GM04504 (cell line): ENCODE results near the gene CREB3L2.
"Not testable (repeated sequence)": the region's sequence is repeated elsewhere in the genome, so short reads cannot be mapped to it uniquely, and the experiment has no call there.

Source experiments
- DNase-seq: peaks from one replicate; pipeline ENCODE4 v3.0.0-alpha.2; 2012; ENCODE audit warnings: low read depth

The CREB3L2 gene

GRCh38 chr7:137968890-137969289 is 33.0 kb downstream of the CREB3L2 start:
- DNase-seq = no peak

- not testable (repeated sequence) for DNase-seq
Measured at GRCh38 chr7:137968339-137968738, 33.5 kb downstream of the CREB3L2 start.

DNA sequence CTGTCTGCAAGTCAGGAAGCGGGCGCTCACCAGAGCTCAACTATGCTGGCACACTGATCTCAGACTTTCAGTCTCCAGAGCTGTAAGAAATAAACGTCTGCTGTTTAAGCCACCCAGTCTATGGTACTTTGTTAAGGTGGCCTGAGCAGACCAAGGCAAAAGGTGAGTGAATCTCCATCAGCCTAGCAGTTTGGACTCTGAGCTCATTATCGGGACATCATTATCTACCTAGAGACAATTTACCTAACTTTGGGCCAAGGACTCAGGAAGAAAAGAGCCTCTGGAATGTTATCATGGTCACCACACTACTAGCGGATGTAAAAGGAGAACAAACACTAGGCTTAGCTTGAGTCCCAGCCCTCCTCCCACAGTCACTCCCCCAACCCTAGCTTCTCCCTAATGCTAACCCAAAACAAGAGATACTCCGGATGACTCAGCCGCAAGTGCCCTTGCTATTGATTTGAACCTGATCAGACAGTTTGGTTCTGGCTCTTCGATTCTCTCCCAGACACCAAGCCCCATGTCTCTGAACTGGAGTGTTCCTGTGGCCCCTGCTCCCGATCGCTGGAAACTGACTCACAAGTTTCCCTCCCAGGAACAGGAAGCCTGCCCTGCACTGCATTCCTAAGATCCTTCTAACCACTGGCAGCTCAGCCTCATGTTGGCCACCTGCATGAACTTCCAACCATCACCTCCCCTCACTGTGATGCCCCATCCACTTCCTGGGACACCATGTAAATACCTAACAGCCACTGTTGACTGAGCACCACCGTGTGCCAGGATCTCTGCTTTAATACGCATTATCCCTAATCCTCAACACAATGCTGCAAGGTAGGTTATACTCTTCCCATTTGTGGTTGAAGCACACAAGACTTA is 34.5 kb downstream of the CREB3L2 start:
- no peak for DNase-seq

GRCh38 chr7:137966641-137967142 is 35.2 kb downstream of the CREB3L2 start:
- DNase-seq = no peak

DNA sequence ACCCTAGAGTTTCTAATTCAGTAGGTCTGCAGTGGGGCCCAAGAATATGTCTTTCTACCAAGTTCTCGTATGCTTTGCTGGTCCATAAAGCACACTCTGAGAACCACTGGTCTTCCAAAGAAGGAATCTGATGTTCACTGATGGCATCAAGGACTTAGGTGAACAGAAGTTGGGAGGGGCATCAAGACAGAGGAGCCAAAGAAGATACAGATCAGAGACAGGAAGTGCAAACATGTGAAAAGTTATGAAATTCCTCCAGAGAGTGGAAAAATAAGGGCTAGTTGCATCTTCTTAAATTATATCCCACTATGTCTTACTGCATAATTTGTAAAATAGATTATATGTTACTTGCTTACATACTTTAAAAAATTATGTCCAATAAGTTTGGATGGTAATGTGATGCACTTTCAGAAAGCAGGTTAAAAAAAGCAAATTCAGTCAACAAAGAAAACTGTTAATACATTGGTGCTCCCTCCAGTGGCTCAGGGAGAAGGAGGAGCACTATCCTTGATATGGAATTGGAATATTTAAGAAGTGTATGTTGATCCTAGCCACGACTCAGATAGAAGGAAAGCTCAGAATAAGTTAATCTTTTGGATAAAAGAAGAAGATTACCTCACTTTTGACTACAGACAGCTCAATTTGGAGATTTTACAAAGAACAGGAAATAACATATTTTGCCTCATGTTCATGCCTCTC is 35.8 kb downstream of the CREB3L2 start:
- no peak for DNase-seq

DNA sequence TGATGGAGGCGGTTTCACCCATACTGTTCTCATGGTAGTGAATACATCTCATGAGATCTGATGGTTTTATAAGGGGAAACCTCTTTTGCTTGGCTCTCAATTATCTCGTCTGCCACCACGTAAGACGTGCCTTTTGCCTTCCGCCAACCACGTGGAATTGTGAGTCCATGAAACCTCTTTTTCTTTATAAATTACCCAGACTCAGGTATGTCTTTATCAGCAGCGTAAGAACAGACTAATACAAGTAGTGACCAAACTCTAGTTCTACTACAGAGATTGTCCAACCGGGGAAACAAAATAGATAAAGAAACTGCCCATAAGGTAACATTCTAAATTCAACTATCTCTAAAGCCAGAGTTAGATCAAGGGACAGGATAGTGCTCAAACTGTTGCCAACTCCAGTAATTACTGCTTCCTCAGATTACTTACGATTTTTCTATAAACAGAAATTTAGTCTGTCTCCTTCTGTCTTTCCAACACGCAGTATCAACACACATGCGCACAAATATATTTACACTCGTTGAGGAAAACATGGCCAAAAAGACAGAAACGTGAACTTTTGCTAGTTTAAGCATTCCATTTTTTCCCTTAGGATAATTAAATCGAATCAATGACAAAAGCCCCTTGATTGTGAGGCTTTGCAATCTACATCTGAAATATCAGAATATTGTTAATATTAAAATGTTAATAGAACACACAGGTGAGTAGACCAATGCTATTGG is 36.9 kb downstream of the CREB3L2 start:
- DNase-seq = no peak

DNA sequence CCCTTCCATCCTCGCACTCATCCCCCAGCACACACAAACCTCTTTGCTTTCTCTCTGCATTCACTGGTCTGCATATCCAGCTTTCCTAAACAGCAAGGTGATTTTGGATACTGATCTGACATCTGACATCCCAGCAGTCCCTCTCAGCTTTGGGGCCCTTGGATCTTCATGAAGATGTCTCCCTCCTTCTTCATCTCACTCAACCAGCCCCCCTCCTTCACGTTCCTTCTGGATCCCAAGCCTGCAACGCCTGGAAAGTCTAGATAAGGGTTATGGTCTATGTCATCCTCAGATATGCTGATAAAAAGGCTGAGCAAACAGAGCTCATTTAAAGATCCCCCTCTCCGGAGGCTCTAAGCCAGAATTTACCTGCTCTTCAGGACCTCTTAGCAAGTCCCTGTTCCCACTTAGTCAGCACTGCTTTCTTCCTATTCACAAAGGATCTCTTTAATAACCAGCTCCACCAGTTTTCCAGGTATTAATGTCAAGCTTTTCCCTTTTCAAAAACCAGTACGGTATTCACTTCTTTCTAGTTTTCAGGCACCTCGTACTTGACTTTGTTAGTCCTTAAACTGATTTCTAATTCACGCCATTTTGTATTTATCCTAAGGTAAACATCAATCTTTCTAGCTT is 38.9 kb downstream of the CREB3L2 start:
- no peak for DNase-seq

DNA sequence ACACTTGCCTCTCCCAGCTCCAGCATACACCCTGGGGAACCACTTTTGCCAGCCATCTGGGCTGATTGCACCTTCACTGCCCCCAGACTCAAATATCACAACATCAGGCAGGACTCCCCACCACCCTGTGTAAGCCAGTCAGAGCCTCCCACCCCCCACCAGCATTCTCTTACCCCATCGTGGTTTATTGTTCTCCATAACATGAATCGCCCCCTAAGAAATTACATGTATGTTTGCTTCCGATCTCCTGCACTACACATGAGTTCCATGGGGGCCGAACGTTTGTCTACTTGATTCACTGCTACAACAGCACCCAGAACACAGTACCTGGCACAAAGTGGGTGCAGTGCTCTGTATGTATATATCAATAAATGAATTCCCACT is 39.4 kb downstream of the CREB3L2 start:
- no peak for DNase-seq

DNA sequence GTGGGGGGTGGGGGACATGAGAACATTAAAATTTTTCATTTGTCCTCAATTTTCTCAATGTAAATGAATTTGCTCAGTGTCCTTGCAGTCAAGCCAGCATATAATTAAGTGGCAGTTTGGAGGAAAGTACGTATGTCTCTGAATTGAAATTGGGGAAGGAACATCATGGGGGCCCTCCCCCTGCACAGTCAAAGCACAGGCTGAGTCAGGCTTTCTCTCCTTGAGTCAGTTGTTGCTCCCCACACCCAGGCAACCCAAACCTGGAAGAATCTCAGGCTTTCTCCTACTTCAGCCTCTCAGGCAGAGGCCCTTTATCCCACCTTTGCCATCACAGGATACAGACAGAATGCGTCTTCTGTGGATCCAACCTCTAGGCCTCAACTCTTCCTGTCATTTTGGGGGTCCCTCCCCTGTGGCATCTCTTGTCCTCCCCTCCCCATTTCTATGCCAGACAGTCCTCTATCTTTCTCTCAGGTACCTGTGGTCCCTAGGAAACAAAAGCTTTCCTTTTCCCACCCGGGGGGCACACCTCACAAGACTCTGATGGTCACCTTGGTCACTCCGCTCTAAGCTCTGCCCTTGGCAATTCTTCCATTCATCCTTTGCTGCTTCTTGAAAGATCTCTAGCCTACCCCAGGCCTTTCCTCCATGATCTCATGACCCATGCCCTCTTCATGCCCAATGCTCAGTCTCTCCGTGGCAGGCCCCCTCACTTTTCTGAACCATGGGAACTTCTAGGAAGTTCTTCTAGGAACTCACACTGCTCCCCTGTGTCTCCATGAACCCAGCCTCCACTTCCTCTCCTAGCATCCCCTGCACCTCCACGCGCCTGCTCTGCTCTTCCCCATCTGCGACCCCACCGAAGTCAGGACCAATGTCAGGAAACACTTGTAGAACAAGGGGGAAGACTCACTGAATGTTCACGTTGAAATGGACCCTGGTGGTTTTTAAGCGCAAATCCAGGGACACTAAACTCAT is 40.4 kb downstream of the CREB3L2 start:
- DNase-seq = no peak

DNA sequence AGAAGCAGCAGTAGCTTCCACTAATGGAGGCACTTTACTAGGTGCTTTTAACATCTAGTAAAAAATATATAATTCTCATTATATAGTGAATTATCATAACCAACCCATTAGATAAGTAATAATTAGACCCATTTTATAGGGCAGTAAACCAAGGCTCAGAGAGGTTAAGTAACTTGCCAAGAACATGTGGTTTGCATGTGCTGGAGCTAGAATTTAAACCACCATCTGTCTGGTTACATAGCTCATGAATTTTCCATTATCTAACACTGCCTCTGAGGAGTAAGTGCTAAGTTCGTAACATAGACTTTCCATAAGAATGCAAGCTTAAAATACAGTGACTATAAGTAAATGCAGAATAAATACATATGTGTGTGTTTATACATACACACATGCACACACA is 41.9 kb downstream of the CREB3L2 start:
- no peak for DNase-seq

DNA sequence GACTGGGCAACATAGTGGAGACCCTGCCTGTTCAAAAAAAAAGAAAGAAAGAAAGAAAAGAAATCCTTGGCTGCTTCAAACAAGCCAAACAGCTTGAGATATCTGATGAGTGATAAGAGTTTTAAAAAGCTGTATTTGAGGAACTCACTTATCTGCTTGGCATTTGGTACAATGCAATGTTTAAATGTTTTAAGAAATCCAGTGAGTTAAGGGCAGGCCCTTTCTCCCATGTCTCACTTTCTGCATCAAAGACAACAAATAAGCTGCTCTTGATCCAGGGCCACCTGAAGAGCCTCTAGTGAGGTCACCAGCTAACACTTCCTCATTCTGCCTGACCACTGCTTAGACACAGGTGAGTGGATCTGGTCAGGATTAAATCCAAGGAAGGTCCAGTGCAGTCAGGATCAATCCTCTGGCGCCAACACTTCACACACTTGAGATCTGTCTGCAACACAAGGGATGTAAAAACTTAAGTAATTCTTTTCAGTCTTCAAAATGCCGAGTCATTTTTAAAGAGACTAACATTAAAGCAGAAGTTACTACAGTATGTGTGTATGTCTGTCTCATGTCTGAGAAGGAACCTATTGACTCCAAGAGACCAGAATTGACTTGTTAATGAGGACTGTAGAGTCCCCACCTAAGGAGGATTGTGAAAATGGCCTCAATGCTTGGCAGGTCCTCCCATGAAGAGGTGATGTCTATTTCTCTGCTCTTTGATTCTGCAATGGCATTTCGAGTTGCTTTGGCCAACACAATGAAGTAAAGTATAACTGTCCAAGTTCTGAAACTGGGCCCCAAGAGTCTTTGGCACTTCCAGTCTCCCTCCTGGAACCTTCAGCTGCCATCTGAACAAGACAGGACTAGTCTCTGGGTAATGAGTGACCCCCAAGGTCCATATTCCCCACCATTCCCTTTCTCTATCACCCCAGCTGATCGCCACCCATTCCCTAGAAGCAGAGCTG is 43.1 kb downstream of the CREB3L2 start:
- no peak for DNase-seq

DNA sequence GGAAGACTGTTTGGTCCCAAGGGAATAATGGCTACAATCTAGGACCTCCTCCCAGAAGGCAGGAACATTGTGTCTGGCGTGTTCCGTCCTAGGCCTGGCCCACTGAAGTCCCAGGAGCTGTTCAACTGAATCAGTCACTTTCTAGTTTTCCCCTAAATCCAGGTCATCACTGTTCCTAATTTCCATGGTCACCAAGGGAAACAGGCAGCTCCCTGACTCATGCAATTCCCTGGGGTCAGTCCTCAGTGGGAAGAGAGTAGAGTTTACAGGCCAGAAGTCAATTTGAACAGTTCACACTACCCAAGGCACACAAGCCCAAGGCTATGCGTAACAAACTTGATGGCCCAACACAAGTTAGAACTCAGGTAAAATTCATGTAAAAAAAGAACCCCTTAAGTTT is 44.0 kb downstream of the CREB3L2 start:
- no peak for DNase-seq

DNA sequence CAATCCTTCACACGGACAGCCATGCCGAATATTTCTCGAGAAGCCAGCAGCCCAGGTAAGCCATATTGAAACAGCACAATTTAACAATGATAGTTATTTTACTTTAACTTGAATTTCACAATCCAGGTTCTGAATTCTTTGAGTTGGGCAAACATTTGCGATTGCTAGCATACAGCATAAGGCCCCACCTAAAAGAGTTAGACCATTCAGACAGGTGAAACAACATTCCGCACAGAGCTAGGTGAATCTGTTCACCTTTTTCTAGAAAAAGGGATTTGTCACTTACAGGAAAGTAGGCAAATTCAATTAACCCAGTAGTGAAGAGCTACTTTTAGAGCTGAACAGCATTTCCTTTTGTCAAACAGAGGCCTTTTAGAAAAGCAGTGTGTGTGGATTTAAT is 45.3 kb downstream of the CREB3L2 start:
- DNase-seq = no peak

- no peak for DNase-seq
Measured at GRCh38 chr7:137956183-137956582, 45.7 kb downstream of the CREB3L2 start.

DNA sequence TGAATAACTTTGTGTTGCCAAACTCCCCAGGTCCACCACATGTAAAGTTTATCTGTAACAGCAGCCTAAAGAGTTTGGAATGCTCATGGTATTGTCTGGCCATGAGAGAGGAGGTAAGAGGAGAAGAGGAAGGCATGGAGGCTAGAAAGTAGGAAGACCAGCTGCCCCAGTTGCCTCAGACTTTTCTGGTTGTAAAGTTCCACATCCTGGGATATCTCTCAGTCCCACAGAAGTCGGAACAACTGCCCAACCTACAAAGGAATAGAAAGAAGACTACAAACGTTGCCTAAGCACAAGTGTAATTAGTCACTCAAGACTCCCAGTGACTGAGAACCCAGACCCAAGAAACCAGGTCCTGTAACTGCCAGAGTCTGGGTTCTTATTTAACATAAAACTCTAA is 47.3 kb downstream of the CREB3L2 start:
- no peak for DNase-seq

DNA sequence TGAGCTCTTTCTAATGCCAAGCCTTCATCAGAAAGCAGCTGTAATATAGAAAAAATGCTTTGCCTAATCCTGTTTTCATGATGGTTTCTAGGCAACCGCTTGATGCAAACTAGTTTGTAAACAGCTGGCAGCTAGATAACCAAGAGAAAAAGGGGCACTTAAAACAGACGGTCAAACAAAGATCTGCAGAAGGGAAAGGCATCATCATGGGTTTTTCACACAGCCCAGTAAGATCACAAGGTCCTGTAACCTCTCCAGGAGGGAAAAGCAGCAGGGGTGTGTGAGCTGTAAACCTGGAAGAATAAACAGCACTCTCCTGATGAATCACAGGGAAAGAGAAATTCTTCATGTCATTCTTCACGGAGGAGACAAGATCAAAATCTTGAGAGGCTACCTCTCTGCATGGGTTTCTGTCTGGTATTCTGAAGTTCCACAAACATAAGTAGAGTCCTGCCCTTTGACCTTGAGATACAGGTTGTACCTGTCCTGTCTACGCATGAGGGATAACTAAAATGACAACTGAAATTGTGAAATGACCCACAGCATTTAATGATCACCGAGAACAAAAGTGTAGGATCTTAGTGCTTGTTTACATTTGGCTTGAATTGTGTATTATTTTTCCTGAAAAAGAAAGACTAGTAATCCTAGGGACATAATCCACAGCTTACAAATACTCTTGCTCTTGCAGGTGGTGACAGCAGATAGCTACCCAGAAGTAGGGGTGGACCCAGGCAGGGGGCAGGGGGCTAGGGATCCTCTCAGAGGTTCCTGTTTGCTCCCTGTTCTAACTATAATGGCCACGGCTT is 48.0 kb downstream of the CREB3L2 start:
- peak; percentile 61 for DNase-seq

GRCh38 chr7:137953043-137953664 is 48.7 kb downstream of the CREB3L2 start:
- DNase-seq = peak; percentile 73

DNA sequence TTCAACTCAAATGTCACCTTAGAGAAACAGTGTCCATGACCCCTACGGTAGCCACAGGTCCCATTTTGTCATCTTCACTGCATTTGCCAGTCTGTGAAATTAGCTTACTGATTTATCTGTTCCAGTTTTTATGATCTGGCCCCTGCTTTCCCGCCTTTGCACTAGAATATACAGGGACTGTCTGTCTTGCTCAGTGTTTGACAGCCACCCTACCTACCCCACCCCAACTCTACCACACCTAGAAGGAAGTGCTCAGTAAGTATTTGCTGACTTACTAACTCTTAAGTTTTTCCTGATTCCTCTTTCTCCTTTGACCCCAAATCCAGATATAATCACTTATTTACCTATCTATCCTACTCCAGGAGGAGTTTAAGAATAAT is 49.5 kb downstream of the CREB3L2 start:
- no peak for DNase-seq
